GM18507 (cell line): Measurements from ENCODE around the gene NPLOC4.

ENCODE experiments used
- DNase-seq: peaks from one replicate; pipeline ENCODE4 v3.0.0; 2011; ENCODE audit warnings: low read depth; ENCODE audit not compliant: insufficient read length; ENCODE audit errors: extremely low spot score
- FAIRE-seq: peaks from 2 replicates; lab custom pipeline; 2011; peaks lifted over from hg19 to GRCh38; lab: Jason Lieb, UNC

NPLOC4 gene

DNA sequence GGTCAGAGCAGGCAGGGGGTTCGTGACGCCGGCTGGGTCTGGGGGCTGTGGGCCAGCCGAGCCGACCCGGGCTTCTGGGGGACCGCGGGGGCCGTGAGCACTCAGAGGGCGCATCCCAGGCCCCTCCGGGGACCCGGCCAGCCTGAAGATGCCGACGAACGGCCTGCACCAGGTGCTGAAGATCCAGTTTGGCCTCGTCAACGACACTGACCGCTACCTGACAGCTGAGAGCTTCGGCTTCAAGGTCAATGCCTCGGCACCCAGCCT lies 108.6 kb downstream of the NPLOC4 start:
- FAIRE-seq (no peak), DNase-seq (no peak)

GRCh38 chr17:81527591-81528383 lies 109.1 kb downstream of the NPLOC4 start, which contains the start of gene FSCN2:
TSS of gene FSCN2 (plus strand) at chr17:81528377. CDS start at chr17:81528532, 155 bp downstream.
- no peak for FAIRE-seq
- no peak for DNase-seq

GRCh38 chr17:81526662-81527571 lies 110.0 kb downstream of the NPLOC4 start:
- FAIRE-seq: no peak
- DNase-seq: no peak

- no peak for FAIRE-seq
- no peak for DNase-seq
Observed at GRCh38 chr17:81524865-81525159, 112.1 kb downstream of the NPLOC4 start.

DNA sequence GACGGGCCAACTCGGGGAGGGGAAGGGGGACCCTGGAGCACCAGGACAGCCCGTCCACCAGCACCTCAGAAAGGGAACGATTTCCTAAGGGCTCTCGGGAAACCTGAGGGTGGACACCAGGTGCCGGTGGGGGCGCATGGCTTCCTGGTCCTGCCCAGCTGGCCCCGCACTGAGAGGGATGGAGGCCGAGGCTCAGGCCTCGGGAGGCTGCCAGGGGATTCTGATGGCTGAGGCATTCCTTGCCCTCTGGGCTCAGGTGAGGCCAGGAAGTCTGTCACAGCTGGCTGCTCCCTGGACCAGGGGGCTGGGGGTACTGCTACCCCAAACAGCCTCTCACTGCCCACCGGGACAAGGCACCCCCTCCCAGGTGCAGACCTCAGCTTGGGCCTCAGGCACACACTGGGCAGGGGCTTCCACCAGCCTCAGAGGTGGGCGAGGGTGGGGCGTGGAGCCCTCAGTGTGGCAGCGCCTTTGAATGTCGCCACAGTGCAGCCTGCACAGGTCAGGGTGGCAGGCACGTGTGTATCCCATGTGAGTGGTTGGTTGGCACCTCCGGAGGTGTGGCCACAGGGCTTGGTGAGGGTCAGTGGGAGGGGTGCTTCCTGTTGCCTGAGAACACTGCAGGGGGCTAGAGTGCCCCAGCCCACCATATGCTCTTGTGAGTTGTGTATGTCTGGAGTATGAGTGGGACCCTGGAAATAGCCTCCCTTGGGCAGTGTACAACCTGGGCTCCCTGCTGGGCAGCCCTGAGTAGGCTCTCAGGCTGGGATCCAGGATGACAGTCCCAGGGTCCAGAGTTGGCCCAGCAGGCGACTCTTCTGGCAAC lies 112.7 kb downstream of the NPLOC4 start:
- DNase-seq: no peak

DNA sequence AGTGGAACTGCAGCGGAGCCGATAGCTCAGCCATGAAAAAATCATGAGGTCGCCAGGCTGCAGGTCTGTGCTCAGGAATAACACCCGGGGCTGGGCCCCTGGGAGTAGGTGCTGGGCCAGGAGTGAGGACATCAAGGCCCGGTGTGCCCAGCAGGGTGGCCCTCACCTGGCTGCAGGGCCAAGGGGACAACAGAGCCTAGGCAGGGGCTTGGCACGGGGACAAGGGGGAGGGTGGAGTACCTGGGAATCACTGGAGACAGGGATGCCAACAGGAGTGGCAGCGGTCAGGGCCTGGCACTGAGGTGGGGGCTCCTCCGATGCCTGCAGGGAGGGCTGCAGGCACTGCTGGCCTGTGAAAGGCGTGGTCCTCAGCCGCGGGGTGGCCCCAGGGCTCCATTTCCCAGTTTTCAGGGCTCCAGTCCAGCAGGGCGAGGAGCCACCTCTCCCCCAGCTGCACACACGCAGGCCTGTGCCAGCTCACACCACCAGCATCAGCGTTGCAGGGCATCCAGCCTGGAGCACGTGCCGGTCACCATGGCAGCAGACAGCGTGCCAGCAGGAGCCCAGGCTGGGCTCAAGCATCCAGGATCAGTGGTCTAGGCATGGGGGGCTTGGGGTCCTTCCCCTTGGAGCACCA lies 113.4 kb downstream of the NPLOC4 start:
- FAIRE-seq (no peak), DNase-seq (no peak)

More for the DNA sequence above, 112.7 kb downstream of the NPLOC4 start:
- no peak for FAIRE-seq

- no peak for FAIRE-seq
Observed at GRCh38 chr17:81522491-81523401, 114.2 kb downstream of the NPLOC4 start.

GRCh38 chr17:81520021-81520901 lies 116.7 kb downstream of the NPLOC4 start:
- DNase-seq (no peak), FAIRE-seq (no peak)

More at GRCh38 chr17:81522491-81523401, 114.2 kb downstream of the NPLOC4 start:
- no peak for DNase-seq

- FAIRE-seq (peak; percentile 47), DNase-seq (no peak)
Observed at GRCh38 chr17:81519284-81520020, 117.5 kb downstream of the NPLOC4 start.

DNA sequence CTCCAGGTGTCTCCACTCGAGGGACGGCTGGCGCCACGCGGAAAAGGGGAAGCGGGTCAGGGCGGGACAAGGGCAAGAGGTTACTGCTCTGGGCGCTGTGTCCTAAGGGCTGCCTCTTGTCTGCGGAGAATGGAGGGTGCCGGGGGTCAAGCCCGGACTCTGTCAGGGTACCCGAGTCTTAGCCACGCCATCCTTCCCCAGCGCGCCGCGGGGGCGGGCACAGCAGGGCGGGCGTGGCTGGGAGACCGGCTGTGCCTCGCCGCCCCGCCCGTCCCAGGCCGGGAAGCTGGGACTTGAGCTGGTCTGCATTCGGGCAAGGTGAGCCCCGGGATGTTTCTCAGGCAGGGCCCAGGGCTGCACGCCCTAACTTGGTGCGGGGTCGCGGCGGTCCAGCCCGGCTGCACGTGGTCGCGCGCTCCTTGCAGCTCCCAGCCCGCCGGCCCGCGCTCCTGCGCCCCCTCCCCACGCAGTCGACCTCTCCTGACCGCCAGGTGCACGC lies 118.1 kb downstream of the NPLOC4 start:
- FAIRE-seq (peak; percentile 66), DNase-seq (no peak)

- FAIRE-seq (no peak), DNase-seq (no peak)
Observed at GRCh38 chr17:81518113-81518784, 118.7 kb downstream of the NPLOC4 start.

DNA sequence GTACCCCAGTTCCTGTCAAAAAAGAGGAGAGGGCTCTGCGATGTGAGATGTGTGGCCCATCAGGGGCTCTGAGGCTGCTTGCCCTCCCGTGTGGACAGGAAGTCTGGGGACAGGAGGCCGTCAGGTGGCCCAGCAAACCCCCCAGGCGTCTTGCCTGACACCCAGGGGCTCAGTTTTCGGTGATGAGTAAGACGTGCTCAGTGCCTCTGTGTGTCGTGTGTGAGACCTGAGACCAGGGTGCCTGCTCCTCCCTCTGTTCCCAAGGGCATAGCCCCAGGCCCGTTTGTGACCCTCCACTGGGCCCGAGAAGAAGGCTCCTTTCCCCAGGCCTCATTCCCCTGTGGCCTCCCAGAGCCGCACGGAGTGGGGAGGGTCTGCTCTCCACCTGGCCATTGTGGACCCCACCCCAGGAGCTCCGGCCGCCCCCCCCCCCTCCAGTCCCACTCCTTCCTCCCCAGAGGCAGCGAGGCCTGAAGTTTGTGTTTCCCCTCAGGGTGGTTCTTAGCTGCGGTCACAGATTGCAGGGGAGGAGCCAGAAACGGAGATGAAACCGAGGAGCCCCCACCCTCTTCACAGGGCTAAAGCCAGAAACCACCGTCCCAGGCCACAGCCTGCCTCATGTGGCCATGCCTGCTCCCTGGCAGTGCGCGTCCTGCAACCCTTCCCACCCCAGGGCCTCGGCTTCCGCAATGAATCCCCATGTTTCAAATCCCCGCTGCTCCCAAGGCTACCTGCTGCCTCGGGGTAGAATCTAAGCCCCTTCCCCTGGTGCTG lies 119.4 kb downstream of the NPLOC4 start:
- peak; percentile 97 for FAIRE-seq
- DNase-seq: peak; percentile 70

GRCh38 chr17:81517009-81517338 lies 119.9 kb downstream of the NPLOC4 start:
- no peak for DNase-seq
- FAIRE-seq: no peak

GRCh38 chr17:81516439-81516838 lies 120.5 kb downstream of the NPLOC4 start:
- no peak for DNase-seq
- peak; percentile 24 for FAIRE-seq

DNA sequence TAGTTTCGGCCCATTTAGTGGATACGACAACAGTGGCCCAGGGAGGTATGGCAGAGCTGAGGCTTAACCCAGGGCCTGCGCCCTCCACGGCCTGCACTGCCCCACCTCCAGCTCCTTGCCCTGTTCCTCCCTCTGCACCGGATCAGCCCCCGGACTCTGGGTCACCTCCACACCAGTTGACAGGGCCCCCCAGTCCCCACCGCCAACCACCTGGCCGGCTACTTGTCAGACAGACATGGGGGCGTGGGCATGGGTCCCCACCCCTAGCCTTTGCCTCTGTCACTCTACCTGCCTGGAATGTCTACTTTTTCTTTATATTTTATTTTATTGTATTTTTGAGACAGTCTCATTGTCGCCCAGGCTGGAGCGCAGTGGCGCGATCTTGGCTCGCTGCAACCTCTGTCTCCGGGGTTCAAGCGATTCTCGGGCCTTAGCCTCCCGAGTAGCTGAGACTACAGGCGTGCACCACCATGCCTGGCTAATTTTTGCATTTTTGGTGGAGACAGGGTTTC lies 121.3 kb downstream of the NPLOC4 start:
- FAIRE-seq: no peak

More for the DNA sequence above, 121.3 kb downstream of the NPLOC4 start:
- DNase-seq: no peak
